Subcutaneous abdominal adipose tissue (tissue), 5 donors: ENCODE results near the gene SKA3.
"Not testable (repeated sequence)": the region's sequence is repeated elsewhere in the genome, so short reads cannot be mapped to it uniquely, and the experiment has no call there.

Experiments
- H3K27ac ChIP-seq: one replicate; pipeline ENCODE4 v1.7.0; 2013; ENCODE audit warnings: low read depth, mild to moderate bottlenecking, inconsistent platforms, low read length, moderate library complexity
- H3K27me3 ChIP-seq, 5 donors: one replicate each; pipeline ENCODE4 v1.7.0; 2013; ENCODE audit warnings: low read length in 5 of 5, inconsistent platforms in 1 of 5; ENCODE audit not compliant: control insufficient read depth in 5 of 5, insufficient read depth in 4 of 5
- H3K36me3 ChIP-seq, 5 donors: one replicate each; pipeline ENCODE4 v1.7.0; 2013; ENCODE audit warnings: low read length in 5 of 5; ENCODE audit not compliant: control insufficient read depth in 5 of 5, insufficient read depth in 5 of 5
- H3K4me1 ChIP-seq, 5 donors: one replicate each; pipeline ENCODE4 v1.7.0; 2013; ENCODE audit warnings: low read length in 5 of 5, mild to moderate bottlenecking in 3 of 5, moderate library complexity in 1 of 5; ENCODE audit not compliant: control insufficient read depth in 5 of 5, insufficient read depth in 5 of 5
- H3K4me3 ChIP-seq, 5 donors: one replicate each; pipeline ENCODE4 v1.7.0; 2013; ENCODE audit warnings: low read length in 5 of 5, low read depth in 1 of 5
- H3K9ac ChIP-seq, 5 donors: one replicate each; pipeline ENCODE4 v1.7.0; 2013; ENCODE audit warnings: low read length in 5 of 5, mild to moderate bottlenecking in 4 of 5, moderate library complexity in 3 of 5
- H3K9me3 ChIP-seq, 5 donors: one replicate each; pipeline ENCODE4 v1.7.0; 2013; ENCODE audit warnings: low read length in 5 of 5; ENCODE audit not compliant: control insufficient read depth in 5 of 5
- donor health status: healthy.
- donor health status: healthy.
- donor health status: healthy.
- donor health status: healthy.
- donor health status: healthy.

SKA3 gene

GRCh38 chr13:21208652-21209154 is 32.4 kb upstream of the SKA3 start:
- Histone ChIP-seq H3K9me3 (no peaks in the 10 kb centered on the region), H3K4me1 (no peaks in the 10 kb centered on the region), H3K36me3 (no peaks in the 10 kb centered on the region), H3K9ac (no peak overlapping the region), H3K4me3 (no peak overlapping the region), H3K27ac (no peak overlapping the region), H3K27me3 (no peaks in the 10 kb centered on the region)

GRCh38 chr13:21202767-21203531 is 26.6 kb upstream of the SKA3 start:
- H3K36me3 ChIP-seq: no peaks in the 10 kb centered on the region
- no peak overlapping the region for H3K4me3 ChIP-seq
- H3K27ac ChIP-seq: no peak overlapping the region
- no peaks in the 10 kb centered on the region for H3K9me3 ChIP-seq
- no peaks in the 10 kb centered on the region for H3K27me3 ChIP-seq
- H3K4me1 ChIP-seq: no peaks in the 10 kb centered on the region
- no peak overlapping the region for H3K9ac ChIP-seq

GRCh38 chr13:21201456-21202190 is 25.3 kb upstream of the SKA3 start:
- not testable (repeated sequence) for H3K4me3 ChIP-seq, H3K4me1 ChIP-seq, H3K9me3 ChIP-seq, H3K36me3 ChIP-seq, H3K9ac ChIP-seq, H3K27me3 ChIP-seq, H3K27ac ChIP-seq

GRCh38 chr13:21198391-21198790 is 22.0 kb upstream of the SKA3 start:
- H3K27me3 ChIP-seq, H3K9ac ChIP-seq, H3K36me3 ChIP-seq, H3K4me3 ChIP-seq, H3K4me1 ChIP-seq, H3K27ac ChIP-seq, H3K9me3 ChIP-seq: not testable (repeated sequence)

- not testable (repeated sequence) for H3K36me3 ChIP-seq, H3K9me3 ChIP-seq, H3K4me1 ChIP-seq, H3K27ac ChIP-seq, H3K27me3 ChIP-seq, H3K4me3 ChIP-seq, H3K9ac ChIP-seq
These were observed 21.4 kb upstream of the SKA3 start for GRCh38 chr13:21197606-21198225.

- not testable (repeated sequence) for H3K4me1 ChIP-seq, H3K4me3 ChIP-seq, H3K27me3 ChIP-seq, H3K9me3 ChIP-seq, H3K27ac ChIP-seq, H3K9ac ChIP-seq, H3K36me3 ChIP-seq
These were observed 18.4 kb upstream of the SKA3 start for GRCh38 chr13:21194756-21195155.

GRCh38 chr13:21186410-21186809 is 10.1 kb upstream of the SKA3 start:
- H3K9ac ChIP-seq, H3K36me3 ChIP-seq, H3K4me1 ChIP-seq, H3K9me3 ChIP-seq, H3K27me3 ChIP-seq, H3K4me3 ChIP-seq, H3K27ac ChIP-seq: not testable (repeated sequence)

GRCh38 chr13:21181671-21182070 is 5.3 kb upstream of the SKA3 start:
- Histone ChIP-seq H3K27me3 (no peaks in the 10 kb centered on the region), H3K36me3 (no peaks in the 10 kb centered on the region), H3K4me3 (no peak overlapping the region), H3K4me1 (peaks cover 0 to 13% (median 10%) of the 10 kb centered on the region in 5 donors), H3K9ac (no peak overlapping the region), H3K27ac (no peak overlapping the region), H3K9me3 (no peaks in the 10 kb centered on the region)

- peak overlapping the region; percentile 72 to 92 (median 89) for H3K4me3 ChIP-seq
These were observed 581 bp upstream of the SKA3 start for GRCh38 chr13:21176982-21177284.

GRCh38 chr13:21175656-21176214 is 617 bp downstream of the SKA3 start:
- Histone ChIP-seq H3K4me3 (peak overlapping the region; percentile 68 to 92 (median 89)), H3K27ac (peak overlapping the region; percentile 85), H3K9ac (peak overlapping the region; percentile 52 to 93 (median 75)), H3K36me3 (no peaks in the 10 kb centered on the region), H3K4me1 (peaks cover 0 to 21% (median 15%) of the 10 kb centered on the region in 5 donors), H3K27me3 (no peaks in the 10 kb centered on the region), H3K9me3 (no peaks in the 10 kb centered on the region)

More at GRCh38 chr13:21176982-21177284, 581 bp upstream of the SKA3 start:
- peak overlapping the region; percentile 85 for H3K27ac ChIP-seq
- H3K36me3 ChIP-seq: no peaks in the 10 kb centered on the region
- H3K9ac ChIP-seq: peak overlapping the region; percentile 70 to 93 (median 92)
- H3K27me3 ChIP-seq: no peaks in the 10 kb centered on the region
- H3K4me1 ChIP-seq: peaks cover 0 to 21% (median 15%) of the 10 kb centered on the region in 5 donors
- no peaks in the 10 kb centered on the region for H3K9me3 ChIP-seq
